Neural progenitor cell (in vitro differentiated cells): ENCODE measurements around the gene LDAH.

Experiments used
- EZH2 ChIP-seq: fragments of 200-600 bp; sonication (generic); IDR thresholded peaks from 2 replicates; pipeline ENCODE4 v1.6.1; 2017; ENCODE audit warnings: antibody characterized with exemption, mild to moderate bottlenecking, moderate library complexity
- EZH2phosphoT487 ChIP-seq: fragments of 200-600 bp; sonication (generic); IDR thresholded peaks from 2 replicates; pipeline ENCODE4 v1.6.1; 2017; ENCODE audit warnings: antibody characterized with exemption
- TF ChIP-seq, protein P1 (sequence below): fragments of 200-600 bp; sonication (generic); IDR thresholded peaks from 2 replicates; pipeline ENCODE4 v1.5.1; 2017; ENCODE audit warnings: antibody characterized with exemption, mild to moderate bottlenecking

DNA sequence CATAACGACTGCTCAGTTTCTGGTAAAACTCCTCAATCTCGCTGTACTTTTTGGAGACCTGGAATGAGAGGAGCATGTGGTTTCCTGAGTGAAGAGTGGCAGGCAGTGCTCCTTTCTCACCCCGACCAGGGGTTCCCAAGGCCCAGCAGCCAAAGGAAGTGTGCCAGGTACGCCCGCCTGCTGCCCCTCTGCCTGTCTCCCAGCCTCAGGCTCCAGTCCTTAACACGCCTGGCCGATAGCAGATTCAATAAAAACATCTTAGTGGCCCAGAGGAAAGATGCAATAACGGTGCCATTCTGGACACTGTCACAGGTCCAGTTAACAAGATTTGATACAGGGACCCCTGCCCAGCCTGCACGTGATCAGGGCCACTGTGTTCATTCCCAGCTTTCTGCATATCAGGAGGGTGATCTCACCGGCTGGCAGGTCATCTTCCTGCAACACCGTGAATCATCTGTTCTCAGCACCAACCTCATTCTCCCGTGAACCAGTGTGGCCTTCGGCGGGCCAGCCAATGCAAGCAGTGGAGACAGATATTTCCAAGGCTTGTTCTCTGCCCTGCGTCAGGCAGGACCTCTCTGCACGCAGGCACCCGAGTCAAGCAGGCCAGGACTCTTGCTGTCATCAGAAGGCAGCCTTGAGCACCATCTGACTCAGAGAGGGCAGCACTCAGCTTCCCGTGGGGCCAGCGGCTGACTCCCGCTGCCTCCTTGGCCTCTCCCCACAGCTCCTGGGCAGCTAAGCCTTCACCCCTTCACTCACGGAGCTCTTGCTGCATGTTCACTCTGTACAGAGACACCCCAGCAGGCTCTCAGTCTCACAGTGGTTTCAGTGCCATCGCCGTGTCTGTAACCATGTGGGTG, 181.5 kb downstream of the LDAH start:
- TF ChIP-seq, protein P1, sequence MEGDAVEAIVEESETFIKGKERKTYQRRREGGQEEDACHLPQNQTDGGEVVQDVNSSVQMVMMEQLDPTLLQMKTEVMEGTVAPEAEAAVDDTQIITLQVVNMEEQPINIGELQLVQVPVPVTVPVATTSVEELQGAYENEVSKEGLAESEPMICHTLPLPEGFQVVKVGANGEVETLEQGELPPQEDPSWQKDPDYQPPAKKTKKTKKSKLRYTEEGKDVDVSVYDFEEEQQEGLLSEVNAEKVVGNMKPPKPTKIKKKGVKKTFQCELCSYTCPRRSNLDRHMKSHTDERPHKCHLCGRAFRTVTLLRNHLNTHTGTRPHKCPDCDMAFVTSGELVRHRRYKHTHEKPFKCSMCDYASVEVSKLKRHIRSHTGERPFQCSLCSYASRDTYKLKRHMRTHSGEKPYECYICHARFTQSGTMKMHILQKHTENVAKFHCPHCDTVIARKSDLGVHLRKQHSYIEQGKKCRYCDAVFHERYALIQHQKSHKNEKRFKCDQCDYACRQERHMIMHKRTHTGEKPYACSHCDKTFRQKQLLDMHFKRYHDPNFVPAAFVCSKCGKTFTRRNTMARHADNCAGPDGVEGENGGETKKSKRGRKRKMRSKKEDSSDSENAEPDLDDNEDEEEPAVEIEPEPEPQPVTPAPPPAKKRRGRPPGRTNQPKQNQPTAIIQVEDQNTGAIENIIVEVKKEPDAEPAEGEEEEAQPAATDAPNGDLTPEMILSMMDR, result no peak
- TF ChIP-seq EZH2 (no peak), EZH2phosphoT487 (no peak)
